Loucy (cell line): ENCODE results near the gene GUCA2A.

Experiments used
- H2AFZ ChIP-seq: fragments of 200-600 bp; sonication (generic); 2 replicates; pipeline ENCODE4 v1.6.0; 2016; ENCODE audit warnings: antibody characterized with exemption, mild to moderate bottlenecking, low read length, moderate library complexity
- H3F3A ChIP-seq: fragments of 200-600 bp; 2 replicates; pipeline ENCODE4 v1.6.0; 2016; ENCODE audit warnings: antibody characterized with exemption, low read depth, mild to moderate bottlenecking
- H3K27me3 ChIP-seq: fragments of 200-600 bp; sonication (generic); 2 replicates; pipeline ENCODE4 v1.6.1; 2014; ENCODE audit warnings: low read length, mild to moderate bottlenecking; ENCODE audit not compliant: insufficient read depth, poor library complexity, severe bottlenecking
- H3K36me3 ChIP-seq: fragments of 200-600 bp; sonication (generic); 2 replicates; pipeline ENCODE4 v1.6.1; 2016; ENCODE audit warnings: low read length; ENCODE audit not compliant: insufficient read depth
- H3K4me1 ChIP-seq: fragments of 200-600 bp; sonication (generic); 2 replicates; pipeline ENCODE4 v1.5.1; 2014; ENCODE audit warnings: low read length, mild to moderate bottlenecking; ENCODE audit not compliant: insufficient read depth, poor library complexity, severe bottlenecking
- H3K4me2 ChIP-seq: fragments of 200-600 bp; sonication (generic); 2 replicates; pipeline ENCODE4 v1.6.0; 2014; ENCODE audit warnings: antibody characterized with exemption, low read length, low read depth, mild to moderate bottlenecking; ENCODE audit not compliant: poor library complexity, severe bottlenecking
- H3K4me3 ChIP-seq: fragments of 200-600 bp; sonication (generic); 2 replicates; pipeline ENCODE4 v1.5.1; 2014; ENCODE audit warnings: low read length, mild to moderate bottlenecking, mixed read lengths; ENCODE audit not compliant: poor library complexity, severe bottlenecking
- H3K79me2 ChIP-seq: fragments of 200-600 bp; sonication (generic); 2 replicates; pipeline ENCODE4 v1.6.1; 2014; ENCODE audit warnings: low read length; ENCODE audit not compliant: insufficient read depth
- H3K9ac ChIP-seq: fragments of 200-600 bp; sonication (generic); 2 replicates; pipeline ENCODE4 v1.6.0; 2014; ENCODE audit warnings: mild to moderate bottlenecking, low read depth, low read length, moderate library complexity; ENCODE audit not compliant: poor library complexity, severe bottlenecking
- H3K9me2 ChIP-seq: fragments of 200-600 bp; sonication (generic); replicated peaks from 2 replicates; pipeline ENCODE4 v1.6.1; 2016; ENCODE audit warnings: low read depth, low read length, mixed read lengths
- H3K9me3 ChIP-seq: fragments of 200-600 bp; sonication (generic); 2 replicates; pipeline ENCODE4 v1.6.1; 2014; ENCODE audit warnings: mild to moderate bottlenecking, antibody characterized with exemption, low read length, low read depth; ENCODE audit not compliant: insufficient read depth
- H4K20me1 ChIP-seq: fragments of 200-600 bp; sonication (generic); 2 replicates; pipeline ENCODE4 v1.6.0; 2014; ENCODE audit warnings: antibody characterized with exemption, low read length, mild to moderate bottlenecking; ENCODE audit not compliant: insufficient read depth, poor library complexity, severe bottlenecking
- CTCF ChIP-seq: fragments of 200-600 bp; sonication (generic); conservative IDR thresholded peaks from 2 replicates; pipeline ENCODE4 v1.5.1; 2014; ENCODE audit warnings: mild to moderate bottlenecking, antibody characterized with exemption, low read length
- EZH2phosphoT487 ChIP-seq: fragments of 200-600 bp; IDR thresholded peaks from 2 replicates; pipeline ENCODE4 v1.6.1; 2018; ENCODE audit warnings: antibody characterized with exemption, mild to moderate bottlenecking, moderate library complexity, borderline replicate concordance

Gene GUCA2A

GRCh38 chr1:42118125-42118524 is 46.4 kb downstream of the GUCA2A start:
- Histone ChIP-seq H3K4me3 (no peak overlapping the region), H3K4me1 (no peaks in the 10 kb centered on the region), H3K9me3 (no peaks in the 10 kb centered on the region), H4K20me1 (no peaks in the 10 kb centered on the region), H3K36me3 (no peaks in the 10 kb centered on the region), H3K4me2 (no peak overlapping the region), H3K9ac (no peak overlapping the region), H3K27me3 (peaks cover 5% of the 10 kb centered on the region), H3K79me2 (no peaks in the 10 kb centered on the region), H3F3A (no peaks in the 10 kb centered on the region), H3K9me2 (no peaks in the 10 kb centered on the region), H2AFZ (no peak overlapping the region)
- no peak for TF ChIP-seq EZH2phosphoT487
- TF ChIP-seq CTCF, result no peak

GRCh38 chr1:42117214-42117613 is 47.3 kb downstream of the GUCA2A start:
- Histone ChIP-seq H3K9me3 (no peaks in the 10 kb centered on the region), H2AFZ (no peak overlapping the region), H3K36me3 (no peaks in the 10 kb centered on the region), H3K4me3 (no peak overlapping the region), H3K4me2 (no peak overlapping the region), H4K20me1 (no peaks in the 10 kb centered on the region), H3K79me2 (no peaks in the 10 kb centered on the region), H3K9me2 (no peaks in the 10 kb centered on the region), H3K9ac (no peak overlapping the region), H3K4me1 (no peaks in the 10 kb centered on the region), H3K27me3 (peaks cover 5% of the 10 kb centered on the region), H3F3A (no peaks in the 10 kb centered on the region)
- TF ChIP-seq CTCF (no peak), EZH2phosphoT487 (no peak)

- H3K4me1 ChIP-seq, result no peaks in the 10 kb centered on the region
- no peak for TF ChIP-seq CTCF
- no peak for TF ChIP-seq EZH2phosphoT487
- no peak overlapping the region for H2AFZ ChIP-seq
These were observed 50.3 kb downstream of the GUCA2A start for GRCh38 chr1:42114229-42114628.

More at GRCh38 chr1:42114229-42114628, 50.3 kb downstream of the GUCA2A start:
- Histone ChIP-seq H3K4me2 (no peak overlapping the region), H3K79me2 (no peaks in the 10 kb centered on the region), H3K4me3 (no peak overlapping the region), H3K9me3 (no peaks in the 10 kb centered on the region), H3K9me2 (no peaks in the 10 kb centered on the region), H3K27me3 (peaks cover 5% of the 10 kb centered on the region), H4K20me1 (no peaks in the 10 kb centered on the region), H3K36me3 (no peaks in the 10 kb centered on the region), H3F3A (no peaks in the 10 kb centered on the region), H3K9ac (no peak overlapping the region)
